ENCODE data around the gene IFI30. TPM values are rescaled to one million over a fixed set of nuclear protein-coding genes. Genes with fewer than 3 reads are reported as not detected.

Gene IFI30
- total RNA-seq, 1 donor from 2014 or later: not detected

DNA sequence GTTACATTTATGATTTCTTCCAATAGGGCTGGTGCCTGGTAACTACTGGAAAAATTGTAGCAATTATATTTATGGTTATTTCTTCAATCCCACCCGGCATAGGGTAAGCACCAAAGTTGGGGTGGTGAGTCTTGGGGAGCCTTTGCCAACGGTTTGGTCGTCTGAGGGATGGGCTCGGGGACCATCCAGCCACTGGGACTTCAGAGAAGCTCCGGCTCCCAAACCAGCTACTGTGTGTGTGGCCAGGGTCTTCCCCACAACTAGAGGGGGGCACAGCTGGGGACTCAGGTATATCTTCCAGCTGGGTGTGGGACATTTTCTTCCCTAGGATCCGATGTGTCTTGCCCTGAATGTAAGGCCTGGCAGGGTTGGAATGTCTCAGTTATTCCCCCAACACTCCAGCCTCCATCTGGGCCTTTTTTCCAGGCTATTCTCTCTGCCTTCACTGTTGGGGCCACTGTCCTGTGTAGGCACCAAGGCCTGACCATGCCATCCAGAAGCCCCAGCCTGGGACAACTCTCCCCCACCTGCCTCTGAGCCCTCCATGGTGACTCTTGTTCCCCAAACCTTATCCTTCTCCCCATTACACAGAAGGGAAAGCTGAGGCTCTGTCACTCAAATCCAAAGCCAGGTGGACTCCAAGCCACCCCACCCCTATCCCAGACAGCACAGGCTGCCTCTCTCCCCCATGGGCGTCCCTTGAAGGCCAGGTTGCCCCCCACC lies 1.1 kb upstream of the IFI30 start:
- H3K27ac Mint-ChIP-seq (ENCODE audit: unreplicated experiment): no peak overlapping the region
- H3K4me3 Mint-ChIP-seq: no peak overlapping the region
- DNase-seq (ENCODE audit: low read depth, low spot score): no peak
- peaks cover 8% of the 10 kb centered on the region for H3K36me3 Mint-ChIP-seq (ENCODE audit: low read depth)
- TF ChIP-seq CTCF (conservative IDR thresholded peaks at IDR 0.05): no peak
- peaks cover 7% of the 10 kb centered on the region for H3K4me1 Mint-ChIP-seq
- H3K9me3 Mint-ChIP-seq: no peaks in the 10 kb centered on the region
- peaks cover 43% of the 10 kb centered on the region for H3K27me3 Mint-ChIP-seq (ENCODE audit: low read depth)

GRCh38 chr19:18173054-18173571 lies 500 bp upstream of the IFI30 start:
- TF ChIP-seq CTCF (conservative IDR thresholded peaks at IDR 0.05): no peak
- Mint-ChIP-seq H3K27ac (ENCODE audit: unreplicated experiment) (no peak overlapping the region), H3K4me1 (peaks cover 7% of the 10 kb centered on the region), H3K9me3 (no peaks in the 10 kb centered on the region), H3K36me3 (ENCODE audit: low read depth) (peaks cover 6% of the 10 kb centered on the region), H3K27me3 (ENCODE audit: low read depth) (peaks cover 49% of the 10 kb centered on the region), H3K4me3 (no peak overlapping the region)
- DNase-seq (ENCODE audit: low read depth, low spot score): no peak

DNA sequence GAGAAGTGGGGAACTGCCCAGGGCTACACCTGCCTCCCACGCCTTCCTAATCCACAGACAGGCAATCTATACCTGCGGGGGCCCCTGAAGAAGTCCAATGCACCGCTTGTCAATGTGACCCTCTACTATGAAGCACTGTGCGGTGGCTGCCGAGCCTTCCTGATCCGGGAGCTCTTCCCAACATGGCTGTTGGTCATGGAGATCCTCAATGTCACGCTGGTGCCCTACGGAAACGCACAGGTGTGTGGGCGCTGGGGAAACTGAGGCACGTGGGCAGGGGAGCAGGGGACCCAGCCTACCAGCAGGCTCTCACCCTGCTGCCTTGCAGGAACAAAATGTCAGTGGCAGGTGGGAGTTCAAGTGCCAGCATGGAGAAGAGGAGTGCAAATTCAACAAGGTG lies 1.4 kb downstream of the IFI30 start:
- no peak for DNase-seq (ENCODE audit: low read depth, low spot score)
- H3K4me3 Mint-ChIP-seq: no peak overlapping the region
- H3K27me3 Mint-ChIP-seq (ENCODE audit: low read depth): peaks cover 57% of the 10 kb centered on the region
- TF ChIP-seq CTCF (conservative IDR thresholded peaks at IDR 0.05): no peak
- no peaks in the 10 kb centered on the region for H3K9me3 Mint-ChIP-seq
- peaks cover 5% of the 10 kb centered on the region for H3K36me3 Mint-ChIP-seq (ENCODE audit: low read depth)
- peaks cover 7% of the 10 kb centered on the region for H3K4me1 Mint-ChIP-seq
- no peak overlapping the region for H3K27ac Mint-ChIP-seq (ENCODE audit: unreplicated experiment)

GRCh38 chr19:18176367-18177310 lies 3.0 kb downstream of the IFI30 start:
- Mint-ChIP-seq H3K4me1 (peaks cover 7% of the 10 kb centered on the region), H3K4me3 (no peak overlapping the region), H3K27me3 (ENCODE audit: low read depth) (peaks cover 57% of the 10 kb centered on the region), H3K36me3 (ENCODE audit: low read depth) (no peaks in the 10 kb centered on the region), H3K27ac (ENCODE audit: unreplicated experiment) (no peak overlapping the region), H3K9me3 (no peaks in the 10 kb centered on the region)
- TF ChIP-seq CTCF (conservative IDR thresholded peaks at IDR 0.05): no peak
- DNase-seq (ENCODE audit: low read depth, low spot score): no peak

- Mint-ChIP-seq H3K4me3 (no peak overlapping the region), H3K4me1 (no peaks in the 10 kb centered on the region), H3K27ac (ENCODE audit: unreplicated experiment) (no peak overlapping the region), H3K27me3 (ENCODE audit: low read depth) (peaks cover 35% of the 10 kb centered on the region), H3K36me3 (ENCODE audit: low read depth) (no peaks in the 10 kb centered on the region), H3K9me3 (no peaks in the 10 kb centered on the region)
- DNase-seq (ENCODE audit: low read depth, low spot score): no peak
- TF ChIP-seq CTCF (conservative IDR thresholded peaks at IDR 0.05): no peak
These were observed 6.3 kb downstream of the IFI30 start for GRCh38 chr19:18179957-18180356.
